Spinal cord (tissue), 10 donors: ENCODE data around the gene TM4SF4. TPM values are rescaled to one million over a fixed set of nuclear protein-coding genes. Genes with fewer than 3 reads are reported as not detected.

ENCODE experiments used
- DNase-seq, 6 donors: peaks; one replicate each; pipeline versions ENCODE4 v3.0.0 to v3.0.0-alpha.2; 2013 to 2015; ENCODE audit warnings: low spot score in 6 of 6, low read depth in 4 of 6
- H3K27ac ChIP-seq: one replicate; pipeline ENCODE4 v1.5.1; 2013; ENCODE audit warnings: low read depth, low read length, control low read depth
- H3K27me3 ChIP-seq: one replicate; pipeline ENCODE4 v1.6.1; 2013; ENCODE audit warnings: low read length; ENCODE audit not compliant: control insufficient read depth, insufficient read depth
- H3K36me3 ChIP-seq: one replicate; pipeline ENCODE4 v1.6.1; 2013; ENCODE audit warnings: low read length; ENCODE audit not compliant: control insufficient read depth, insufficient read depth
- H3K4me1 ChIP-seq: one replicate; pipeline ENCODE4 v1.6.1; 2013; ENCODE audit warnings: low read length; ENCODE audit not compliant: control insufficient read depth, insufficient read depth
- H3K4me3 ChIP-seq: one replicate; pipeline ENCODE4 v1.5.1; 2013; ENCODE audit warnings: low read depth, low read length, control low read depth
- H3K9me3 ChIP-seq: one replicate; pipeline ENCODE4 v1.6.1; 2013; ENCODE audit warnings: low read length; ENCODE audit not compliant: control insufficient read depth, insufficient read depth
- WGBS: methylation state at CpG from one replicate; pipeline ENCODE4 v1.1.5; 2013; ENCODE audit warnings: missing lambda C conversion rate; ENCODE audit not compliant: insufficient coverage; 5-methylcytosine and 5-hydroxymethylcytosine counted together
- polyA plus RNA-seq, 2 donors: library from polyadenylated mRNA; unstranded; fragments of 120-200 nt; gene quantifications; one replicate each; pipeline ENCODE4 v1.2.1, GENCODE V29; 2013; ENCODE audit not compliant: insufficient read length in 2 of 2
- small RNA-seq: library from RNA; depleted of rRNA; stranded (forward); fragments of <200 nt; gene quantifications from one replicate; pipeline ENCODE3, GENCODE V24; 2014; ENCODE audit warnings: low replicate concordance
- total RNA-seq, 2 donors: library from RNA; depleted of rRNA in 1 of 2; stranded (reverse); fragments of 120-200 nt in 1 of 2; fragments of >200 nt in 1 of 2; gene quantifications; one replicate each; pipeline versions ENCODE4 v1.2.3 to v1.2.4, GENCODE V29; 2013 to 2014
- donor health status: healthy.

Gene TM4SF4
- total and polyA plus RNA-seq, 4 donors, result 0.39 to 0.69 TPM; not detected in 2

GRCh38 chr3:149552700-149553099, 78.2 kb downstream of the TM4SF4 start:
- no peak for DNase-seq
- no peaks in the 10 kb centered on the region for H3K27me3 ChIP-seq
- WGBS, result 100% methylated on average over 1 of the region's 2 CpGs
- H3K4me3 ChIP-seq, result no peak overlapping the region
- H3K27ac ChIP-seq, result peak overlapping the region; percentile 91
- peaks cover 20% of the 10 kb centered on the region for H3K4me1 ChIP-seq
- H3K9me3 ChIP-seq, result no peaks in the 10 kb centered on the region
- H3K36me3 ChIP-seq, result no peaks in the 10 kb centered on the region

Small RNA genes within 50 kb of the gene (small RNA-seq; reads per million reads assigned to genes)
- gene AC108751.2 (not detected), gene RNU6-1098P (not detected)

Other genes starting within 250 kb of the TM4SF4 start
- gene TM4SF18, start 141.1 kb upstream of the TM4SF4 start, total RNA-seq, result 10 to 100 TPM; 12.4 to 17.1 TPM
- gene TM4SF18, start 141.1 kb upstream of the TM4SF4 start, polyA plus RNA-seq, result 1 to 10 TPM; 8.1 to 9.8 TPM
- gene TM4SF1, start 97.0 kb upstream of the TM4SF4 start, total RNA-seq, result 100 to 1,000 TPM; 106 to 110 TPM
- 10 to 100 TPM; 18.5 to 39.4 TPM for gene TM4SF1, start 97.0 kb upstream of the TM4SF4 start, polyA plus RNA-seq
- 10 to 100 TPM; 43.3 to 58.8 TPM for gene WWTR1, start 183.3 kb downstream of the TM4SF4 start, total RNA-seq
- 10 to 100 TPM; 41.7 to 44.9 TPM for gene WWTR1, start 183.3 kb downstream of the TM4SF4 start, polyA plus RNA-seq